Activated CD4-positive, alpha-beta T cell treated with anti-CD3 and anti-CD28 coated beads, Interleukin-2, amount 50 U/mL, for 16 hours (primary cell): Measurements from ENCODE around the gene PRC1.
"Not testable (repeated sequence)": the region's sequence is repeated elsewhere in the genome, so short reads cannot be mapped to it uniquely, and the experiment has no call there.

ENCODE experiments used
- DNase-seq: peaks from one replicate; pipeline ENCODE4 v3.0.0-alpha.2; 2020

The PRC1 gene

GRCh38 chr15:90930861-90931574 is 63.3 kb downstream of the PRC1 start:
- peak; percentile 21 for DNase-seq

DNA sequence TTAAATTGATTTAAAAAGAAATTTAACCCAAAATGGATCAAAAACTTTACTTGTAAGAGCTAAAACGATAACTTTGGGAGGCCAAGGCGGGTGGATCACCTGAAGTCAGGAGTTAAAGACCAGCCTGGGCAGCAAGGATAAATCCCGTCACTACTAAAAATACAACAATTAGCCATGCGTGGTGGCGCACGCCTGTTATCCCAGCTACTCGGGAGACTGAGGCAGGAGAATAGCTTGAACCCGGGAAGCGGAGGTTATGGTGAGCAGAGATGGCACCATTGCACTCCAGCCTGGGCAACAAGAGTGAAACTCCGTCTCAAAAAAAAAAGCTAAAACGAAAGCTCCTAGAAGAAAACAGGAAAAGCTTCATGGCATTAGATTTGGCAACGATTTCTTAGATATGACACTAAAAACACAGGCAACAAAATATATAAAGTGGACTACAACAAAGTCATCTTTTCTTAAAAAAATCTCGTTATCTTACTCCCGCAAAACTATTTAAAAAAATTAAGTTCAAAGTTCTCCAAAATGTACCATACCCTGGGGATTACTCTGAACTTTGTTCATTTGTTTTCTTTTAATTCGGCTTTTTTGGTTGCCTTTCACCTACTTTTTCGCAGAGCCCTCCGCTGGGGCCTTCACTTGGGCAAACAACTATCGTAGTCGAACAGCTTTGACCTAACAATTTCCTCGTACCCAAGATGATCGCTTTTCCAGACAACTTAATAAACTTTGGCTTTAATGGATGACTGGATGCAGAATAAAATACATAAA is 64.9 kb downstream of the PRC1 start:
- no peak for DNase-seq

- not testable (repeated sequence) for DNase-seq
Observed at GRCh38 chr15:90928106-90928505, 66.2 kb downstream of the PRC1 start.

GRCh38 chr15:90926766-90927165 is 67.6 kb downstream of the PRC1 start:
- not testable (repeated sequence) for DNase-seq

- DNase-seq, result peak; percentile 80
Observed at GRCh38 chr15:90924375-90924774, 70.0 kb downstream of the PRC1 start.

DNA sequence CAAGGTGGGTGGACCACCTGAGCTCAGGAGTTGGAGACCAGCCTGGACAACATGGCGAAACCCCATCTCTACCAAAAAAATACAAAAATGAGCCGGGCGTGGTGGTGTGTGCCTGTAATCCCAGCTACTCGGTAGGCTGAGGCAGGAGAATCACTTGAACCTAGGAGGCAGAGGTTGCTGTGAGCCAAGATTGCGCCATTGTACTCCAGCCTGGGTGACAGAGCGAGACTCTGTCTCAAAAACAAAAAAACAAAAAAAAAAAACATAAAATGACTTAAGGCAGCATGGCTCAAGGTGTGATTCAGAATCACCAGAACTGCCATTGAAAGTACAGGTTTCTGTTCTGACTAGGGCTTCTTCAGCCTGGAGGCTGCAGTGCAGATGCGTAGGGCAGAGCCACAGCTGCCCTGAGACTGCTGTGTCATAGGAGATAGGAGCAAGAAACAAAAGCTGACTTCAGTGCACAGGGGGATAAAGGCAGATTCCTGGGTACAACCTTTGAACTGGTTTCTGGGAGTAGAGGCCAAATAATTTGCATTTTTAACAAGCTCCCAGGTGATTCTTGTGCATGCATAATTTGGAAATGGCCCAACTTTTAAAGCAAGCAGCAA is 71.5 kb downstream of the PRC1 start:
- peak; percentile 82 for DNase-seq

DNA sequence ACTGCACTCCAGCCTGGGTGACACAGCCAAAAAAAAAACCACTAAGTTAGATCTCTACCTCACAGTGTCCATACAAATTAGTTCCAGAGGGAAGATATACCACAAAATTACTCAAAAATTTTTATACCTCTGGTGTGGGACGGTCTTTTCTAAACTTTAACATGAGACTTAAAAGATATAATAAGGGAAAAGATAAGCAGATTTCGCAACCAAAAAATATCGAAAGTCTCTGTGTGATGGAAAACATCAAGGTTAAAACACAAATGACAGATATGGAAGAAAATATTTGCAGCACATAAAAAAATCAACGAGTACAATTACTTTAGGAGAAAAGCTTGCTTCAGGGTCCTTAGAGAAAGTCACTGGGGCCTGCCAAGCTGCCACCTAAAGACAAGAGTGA is 72.4 kb downstream of the PRC1 start:
- DNase-seq, result no peak

GRCh38 chr15:90918835-90919234 is 75.5 kb downstream of the PRC1 start:
- no peak for DNase-seq

- no peak for DNase-seq
Observed at GRCh38 chr15:90918034-90918788, 76.1 kb downstream of the PRC1 start.

DNA sequence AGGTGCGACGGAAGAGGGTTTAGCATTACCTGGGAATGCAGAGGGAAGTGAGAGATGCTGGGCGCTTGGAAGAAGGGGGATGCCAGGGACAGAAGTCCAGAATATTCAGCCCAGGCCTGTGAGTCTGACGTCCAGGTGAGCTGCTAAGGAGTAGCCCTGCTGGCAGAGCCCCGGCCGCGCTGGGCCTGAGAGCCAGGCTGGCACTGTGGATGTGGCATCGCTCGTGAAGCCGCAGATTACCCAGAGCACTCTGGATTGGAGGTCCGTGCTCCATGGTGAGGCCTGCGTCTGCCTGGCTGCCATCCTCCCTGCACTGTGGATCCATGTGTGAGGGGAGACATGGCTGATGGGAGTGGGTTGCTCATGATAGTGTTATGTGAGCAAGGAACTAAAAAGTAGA is 76.8 kb downstream of the PRC1 start:
- DNase-seq, result no peak

GRCh38 chr15:90916461-90916860 is 77.9 kb downstream of the PRC1 start:
- DNase-seq, result no peak
